Nephron (organoid): ENCODE results near the gene UBE2QL1.
A peak's percentile ranks its signal among the peaks of the same experiment; 100 is the strongest.

Experiments used
- H3K27ac Mint-ChIP-seq, 3 experiments: 2 replicates each; pipeline ENCODE4 v1.8.0; 2020; ENCODE audit warnings: mixed read lengths in 3 of 3, mild to moderate bottlenecking in 2 of 3, moderate library complexity in 1 of 3
- H3K27me3 Mint-ChIP-seq: 2 replicates; pipeline ENCODE4 v1.8.0; 2021; ENCODE audit warnings: low read depth, mild to moderate bottlenecking, moderate library complexity, mixed read lengths
- H3K36me3 Mint-ChIP-seq: 2 replicates; pipeline ENCODE4 v1.8.0; 2020; ENCODE audit warnings: low read depth, mixed read lengths
- H3K4me1 Mint-ChIP-seq: 2 replicates; pipeline ENCODE4 v1.8.0; 2020; ENCODE audit warnings: mixed read lengths
- H3K4me3 Mint-ChIP-seq, 3 experiments: 2 replicates each; pipeline ENCODE4 v1.8.0; 2020; ENCODE audit warnings: mild to moderate bottlenecking in 3 of 3, mixed read lengths in 3 of 3, moderate library complexity in 2 of 3
- H3K9me3 Mint-ChIP-seq: 2 replicates; pipeline ENCODE4 v1.8.0; 2020; ENCODE audit warnings: mixed read lengths
- TF ChIP-seq, protein P1 (sequence below), 3 experiments: fragments of 200-600 bp; sonication (generic); IDR thresholded peaks; one replicate each; pipeline ENCODE4 v1.5.0; 2021; ENCODE audit warnings: antibody characterized with exemption in 3 of 3; ENCODE audit not compliant: unreplicated experiment in 3 of 3

UBE2QL1 gene

DNA sequence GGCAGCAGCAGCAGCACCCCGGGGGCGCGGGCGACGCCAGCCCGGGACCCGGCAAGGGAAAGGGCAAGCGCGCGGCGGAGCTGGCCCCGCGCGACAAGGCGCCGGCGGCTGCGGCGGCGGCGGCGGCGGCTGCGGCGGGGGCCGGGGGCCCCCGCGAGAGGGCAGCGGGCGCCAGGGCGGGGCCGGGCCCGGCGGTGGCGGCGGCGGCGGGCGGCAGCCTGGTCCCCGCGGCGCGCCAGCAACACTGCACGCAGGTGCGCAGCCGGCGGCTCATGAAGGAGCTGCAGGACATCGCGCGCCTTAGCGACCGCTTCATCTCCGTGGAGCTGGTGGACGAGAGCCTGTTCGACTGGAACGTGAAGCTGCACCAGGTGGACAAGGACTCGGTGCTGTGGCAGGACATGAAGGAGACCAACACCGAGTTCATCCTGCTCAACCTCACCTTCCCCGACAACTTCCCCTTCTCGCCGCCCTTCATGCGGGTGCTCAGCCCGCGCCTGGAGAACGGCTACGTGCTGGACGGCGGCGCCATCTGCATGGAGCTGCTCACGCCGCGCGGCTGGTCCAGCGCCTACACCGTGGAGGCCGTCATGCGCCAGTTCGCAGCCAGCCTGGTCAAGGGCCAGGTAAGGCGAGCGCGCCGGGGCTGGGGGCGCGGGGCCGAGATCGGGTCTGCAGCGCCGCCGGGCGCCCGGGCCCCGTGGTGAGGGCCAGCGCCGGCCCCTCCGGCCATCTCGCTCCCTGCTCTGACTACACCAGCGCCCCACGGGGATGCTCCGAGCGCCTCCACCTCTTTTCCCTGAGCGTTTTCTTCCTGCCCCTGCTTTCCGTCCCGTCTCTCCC is at the start of gene UBE2QL1:
UBE2QL1 (plus strand) TSS at position 238 of the 843 bp plus-strand sequence; CDS start at position 273, 35 bp downstream.
- TF ChIP-seq, protein P1, sequence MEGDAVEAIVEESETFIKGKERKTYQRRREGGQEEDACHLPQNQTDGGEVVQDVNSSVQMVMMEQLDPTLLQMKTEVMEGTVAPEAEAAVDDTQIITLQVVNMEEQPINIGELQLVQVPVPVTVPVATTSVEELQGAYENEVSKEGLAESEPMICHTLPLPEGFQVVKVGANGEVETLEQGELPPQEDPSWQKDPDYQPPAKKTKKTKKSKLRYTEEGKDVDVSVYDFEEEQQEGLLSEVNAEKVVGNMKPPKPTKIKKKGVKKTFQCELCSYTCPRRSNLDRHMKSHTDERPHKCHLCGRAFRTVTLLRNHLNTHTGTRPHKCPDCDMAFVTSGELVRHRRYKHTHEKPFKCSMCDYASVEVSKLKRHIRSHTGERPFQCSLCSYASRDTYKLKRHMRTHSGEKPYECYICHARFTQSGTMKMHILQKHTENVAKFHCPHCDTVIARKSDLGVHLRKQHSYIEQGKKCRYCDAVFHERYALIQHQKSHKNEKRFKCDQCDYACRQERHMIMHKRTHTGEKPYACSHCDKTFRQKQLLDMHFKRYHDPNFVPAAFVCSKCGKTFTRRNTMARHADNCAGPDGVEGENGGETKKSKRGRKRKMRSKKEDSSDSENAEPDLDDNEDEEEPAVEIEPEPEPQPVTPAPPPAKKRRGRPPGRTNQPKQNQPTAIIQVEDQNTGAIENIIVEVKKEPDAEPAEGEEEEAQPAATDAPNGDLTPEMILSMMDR (IDR thresholded peaks at IDR 0.05; ENCODE audit: unreplicated experiment in 3 of 3), result no peak
- no peaks in the 10 kb centered on the region for H3K9me3 Mint-ChIP-seq
- no peak within 1 kb of the TSS for H3K27ac Mint-ChIP-seq
- peak within 1 kb of the TSS; percentile 92 to 95 (median 92) for H3K4me3 Mint-ChIP-seq
- H3K4me1 Mint-ChIP-seq, result peaks cover 15% of the 10 kb centered on the region
- no peaks in the 10 kb centered on the region for H3K36me3 Mint-ChIP-seq
- peaks cover 60% of the 10 kb centered on the region for H3K27me3 Mint-ChIP-seq

DNA sequence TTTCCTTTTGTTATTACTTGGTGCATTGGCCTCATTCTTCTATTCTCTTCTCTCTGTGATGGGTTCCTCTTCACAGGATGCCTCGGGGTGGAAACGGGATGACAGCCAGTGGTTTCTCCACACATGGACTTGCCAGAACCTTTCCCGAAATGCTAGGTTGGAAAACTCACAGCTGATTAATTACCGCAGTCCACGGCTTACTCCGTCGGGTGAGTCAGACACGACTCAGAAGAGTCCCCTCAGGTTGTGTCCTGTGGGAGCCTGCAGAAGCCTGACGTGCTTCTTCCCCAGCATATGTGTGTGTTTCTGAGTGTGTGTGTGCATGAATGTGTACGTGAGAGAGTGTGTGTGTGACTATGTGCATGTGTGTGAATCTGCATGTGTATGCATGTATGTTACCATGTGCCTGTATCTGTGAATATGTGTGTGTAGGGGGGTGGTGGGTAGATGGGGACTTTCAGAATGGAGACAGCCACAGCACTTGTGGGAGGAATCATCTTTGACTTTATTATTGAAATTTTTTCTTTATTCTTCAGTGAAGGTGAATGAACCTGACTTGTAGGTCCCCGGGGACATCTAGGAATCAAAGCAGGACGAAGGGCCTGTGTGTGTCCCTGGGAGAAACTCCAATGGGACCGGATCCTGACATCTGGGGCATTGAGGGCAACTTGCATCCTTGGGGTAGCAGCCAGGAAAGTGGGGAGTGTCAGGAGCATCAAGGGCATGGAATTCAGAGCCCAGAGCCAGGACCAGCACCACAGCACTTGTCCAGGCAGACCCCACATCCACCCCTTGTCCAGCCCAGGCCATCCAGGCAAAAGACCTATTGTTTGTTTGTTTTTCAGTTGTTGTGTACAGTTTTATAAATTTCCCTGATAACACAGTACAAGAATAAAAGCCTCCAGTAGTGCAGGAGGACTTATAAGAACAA is 48.4 kb upstream of the UBE2QL1 start:
- Mint-ChIP-seq H3K4me3 (no peak overlapping the region), H3K4me1 (no peaks in the 10 kb centered on the region), H3K36me3 (no peaks in the 10 kb centered on the region), H3K27me3 (no peaks in the 10 kb centered on the region), H3K9me3 (peaks cover 3% of the 10 kb centered on the region), H3K27ac (no peak overlapping the region)
- TF ChIP-seq, protein P1 (IDR thresholded peaks at IDR 0.05; ENCODE audit: unreplicated experiment in 3 of 3), result no peak

DNA sequence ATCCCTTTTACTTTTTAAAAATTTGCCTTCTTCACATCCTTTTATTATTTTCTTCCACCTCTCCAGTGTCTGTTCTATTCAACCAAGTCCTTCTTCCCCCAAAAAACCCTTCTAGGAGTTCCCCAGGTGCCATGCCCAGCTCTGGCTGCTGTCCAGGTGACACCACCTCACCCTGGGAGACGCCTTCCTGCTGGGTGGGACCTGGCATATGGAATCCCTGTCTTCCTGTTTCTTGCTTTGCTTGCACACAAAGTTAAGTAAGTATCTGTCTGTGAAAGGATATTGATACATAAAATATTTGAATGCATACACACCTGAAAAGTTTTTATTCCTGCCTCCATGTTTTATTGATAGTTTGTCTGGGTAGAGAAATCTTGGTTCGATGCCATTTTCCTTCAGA is 47.2 kb upstream of the UBE2QL1 start:
- TF ChIP-seq, protein P1 (IDR thresholded peaks at IDR 0.05; ENCODE audit: unreplicated experiment in 3 of 3), result no peak
- Mint-ChIP-seq H3K27me3 (no peaks in the 10 kb centered on the region), H3K9me3 (peaks cover 3% of the 10 kb centered on the region), H3K4me1 (no peaks in the 10 kb centered on the region), H3K4me3 (no peak overlapping the region), H3K36me3 (no peaks in the 10 kb centered on the region), H3K27ac (no peak overlapping the region)

GRCh38 chr5:6402939-6403338 is 45.7 kb upstream of the UBE2QL1 start:
- H3K4me1 Mint-ChIP-seq, result no peaks in the 10 kb centered on the region
- no peaks in the 10 kb centered on the region for H3K9me3 Mint-ChIP-seq

DNA sequence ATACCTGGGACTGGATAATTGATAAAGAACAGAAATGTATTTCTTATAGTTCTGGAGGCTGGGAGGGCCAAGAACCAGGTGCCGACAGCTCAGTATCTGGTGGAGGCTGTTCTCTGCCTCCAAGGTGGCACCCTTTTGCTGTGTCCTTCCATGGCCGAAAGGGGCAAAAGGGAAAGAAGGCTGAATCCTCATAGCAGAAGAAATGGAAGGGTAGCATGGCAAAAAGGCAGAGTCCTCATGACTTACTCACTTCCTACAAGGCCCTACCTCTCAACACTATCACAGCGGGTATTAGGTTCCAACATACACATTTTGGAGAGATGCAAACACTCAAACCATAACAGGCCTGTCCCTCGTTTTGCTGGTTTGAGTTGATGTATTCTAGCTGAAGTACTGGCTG is 45.2 kb upstream of the UBE2QL1 start:
- H3K9me3 Mint-ChIP-seq, result no peaks in the 10 kb centered on the region
- TF ChIP-seq, protein P1 (IDR thresholded peaks at IDR 0.05; ENCODE audit: unreplicated experiment in 3 of 3), result no peak
- H3K4me1 Mint-ChIP-seq, result no peaks in the 10 kb centered on the region
- peaks cover 9% of the 10 kb centered on the region for H3K27me3 Mint-ChIP-seq
- no peaks in the 10 kb centered on the region for H3K36me3 Mint-ChIP-seq
- H3K4me3 Mint-ChIP-seq, result no peak overlapping the region
- H3K27ac Mint-ChIP-seq, result no peak overlapping the region

More at GRCh38 chr5:6402939-6403338, 45.7 kb upstream of the UBE2QL1 start:
- Mint-ChIP-seq H3K27me3 (peaks cover 8% of the 10 kb centered on the region), H3K27ac (no peak overlapping the region), H3K4me3 (no peak overlapping the region), H3K36me3 (no peaks in the 10 kb centered on the region)
- TF ChIP-seq, protein P1 (IDR thresholded peaks at IDR 0.05; ENCODE audit: unreplicated experiment in 3 of 3), result no peak
